Measurements from ENCODE around the gene ANKRD31.

Gene ANKRD31

DNA sequence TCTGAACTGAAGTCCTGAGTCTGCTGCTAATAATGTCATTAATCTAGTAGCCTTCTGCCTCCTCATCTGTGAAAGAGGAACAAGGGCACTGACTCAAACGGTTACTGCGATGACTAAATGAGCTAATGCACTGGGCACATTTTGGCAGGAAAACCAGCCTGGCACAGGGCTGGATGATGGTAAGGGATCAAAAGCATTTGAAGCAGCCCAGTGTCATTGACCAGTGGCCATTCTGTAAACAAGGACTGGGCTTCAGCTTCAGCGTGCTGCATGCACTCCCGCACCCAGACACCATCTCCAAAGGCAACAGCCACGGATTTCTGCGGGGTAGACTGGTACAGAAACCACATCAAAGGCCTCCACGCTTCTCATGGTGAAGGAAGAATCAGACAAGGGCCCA, 192.3 kb downstream of the ANKRD31 start:
- DNase-seq (ENCODE audit: low read depth in 3 of 3, low spot score in 1 of 3) = no peak

GRCh38 chr5:75043633-75044264, 192.9 kb downstream of the ANKRD31 start:
- no peak for DNase-seq (ENCODE audit: low read depth in 3 of 3, low spot score in 1 of 3)

GRCh38 chr5:75042522-75042921, 194.2 kb downstream of the ANKRD31 start:
- DNase-seq (ENCODE audit: low read depth in 3 of 3, low spot score in 1 of 3) = no peak

GRCh38 chr5:75040973-75041372, 195.7 kb downstream of the ANKRD31 start:
- no peak for DNase-seq (ENCODE audit: low read depth in 3 of 3, low spot score in 1 of 3)

DNA sequence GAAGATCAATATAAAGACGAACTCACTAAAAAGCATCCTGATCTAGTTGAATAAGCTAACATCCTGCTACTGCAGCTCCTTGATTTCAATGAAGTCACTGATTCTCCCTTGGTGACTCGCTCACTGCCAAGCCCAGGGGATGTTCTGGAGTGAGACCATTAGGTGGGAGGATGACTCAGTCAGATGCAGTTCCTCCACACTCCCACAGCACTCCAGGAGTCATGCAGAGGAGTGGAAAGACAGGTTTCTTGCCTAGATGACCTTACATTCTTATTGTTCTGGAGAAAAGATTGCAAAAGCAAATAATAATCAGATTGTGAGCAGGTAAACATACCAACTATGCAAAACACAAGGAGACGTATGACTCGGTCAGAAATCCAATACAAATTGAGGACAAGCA, 199.6 kb downstream of the ANKRD31 start:
- DNase-seq (ENCODE audit: low read depth in 3 of 3, low spot score in 1 of 3) = no peak

DNA sequence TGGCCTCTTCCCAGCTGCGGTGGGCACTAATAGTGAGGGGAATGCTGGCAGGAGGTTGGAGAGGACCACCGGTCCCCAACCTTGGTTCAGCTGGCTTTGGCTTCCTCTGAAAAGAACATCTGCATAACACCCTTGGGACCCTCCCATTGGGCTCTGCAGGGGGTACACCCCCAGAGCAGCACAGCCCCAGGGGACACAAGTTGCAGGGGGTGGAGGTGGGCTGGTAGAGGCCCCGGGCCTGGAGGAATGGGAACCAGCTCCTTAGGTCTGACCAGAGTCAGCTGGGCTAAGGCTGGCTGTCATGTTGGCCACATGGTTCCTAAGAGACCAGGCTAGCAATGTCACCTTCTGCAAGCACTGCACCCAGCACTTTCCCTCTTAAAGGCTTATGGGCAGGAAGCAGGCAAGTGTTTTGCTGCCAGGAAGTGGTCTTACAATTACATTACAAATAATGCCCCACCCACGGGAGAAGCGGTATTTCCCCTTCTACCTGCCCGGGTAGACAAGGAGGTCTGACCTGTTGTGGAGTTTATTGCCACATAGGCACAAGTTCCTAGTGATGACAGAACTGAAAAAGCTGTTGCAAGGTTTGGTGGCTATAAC, 202.4 kb downstream of the ANKRD31 start:
- no peak for DNase-seq (ENCODE audit: low read depth in 3 of 3, low spot score in 1 of 3)

GRCh38 chr5:75031366-75031765, 205.3 kb downstream of the ANKRD31 start:
- DNase-seq (ENCODE audit: low read depth in 3 of 3, low spot score in 1 of 3) = no peak

DNA sequence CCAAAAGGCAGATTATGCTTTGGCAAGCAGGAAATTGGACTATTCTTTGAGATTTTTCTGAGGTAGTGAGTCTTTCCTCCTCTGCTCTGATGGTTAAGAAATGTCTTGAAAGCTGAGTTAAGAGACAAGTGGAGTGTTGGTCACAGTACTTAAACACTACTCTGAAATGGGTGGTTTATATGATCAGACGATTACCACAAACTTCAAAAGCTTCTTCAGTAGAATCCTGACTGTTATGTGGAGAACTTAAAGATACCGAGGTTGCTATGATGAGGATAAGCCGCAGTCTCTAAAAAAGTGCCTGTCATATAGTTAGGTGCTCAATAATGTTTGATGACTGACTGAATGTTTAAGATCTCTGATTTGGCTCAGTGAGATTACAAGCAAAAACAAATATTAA, 208.6 kb downstream of the ANKRD31 start:
- no peak for DNase-seq (ENCODE audit: low read depth in 3 of 3, low spot score in 1 of 3)

DNA sequence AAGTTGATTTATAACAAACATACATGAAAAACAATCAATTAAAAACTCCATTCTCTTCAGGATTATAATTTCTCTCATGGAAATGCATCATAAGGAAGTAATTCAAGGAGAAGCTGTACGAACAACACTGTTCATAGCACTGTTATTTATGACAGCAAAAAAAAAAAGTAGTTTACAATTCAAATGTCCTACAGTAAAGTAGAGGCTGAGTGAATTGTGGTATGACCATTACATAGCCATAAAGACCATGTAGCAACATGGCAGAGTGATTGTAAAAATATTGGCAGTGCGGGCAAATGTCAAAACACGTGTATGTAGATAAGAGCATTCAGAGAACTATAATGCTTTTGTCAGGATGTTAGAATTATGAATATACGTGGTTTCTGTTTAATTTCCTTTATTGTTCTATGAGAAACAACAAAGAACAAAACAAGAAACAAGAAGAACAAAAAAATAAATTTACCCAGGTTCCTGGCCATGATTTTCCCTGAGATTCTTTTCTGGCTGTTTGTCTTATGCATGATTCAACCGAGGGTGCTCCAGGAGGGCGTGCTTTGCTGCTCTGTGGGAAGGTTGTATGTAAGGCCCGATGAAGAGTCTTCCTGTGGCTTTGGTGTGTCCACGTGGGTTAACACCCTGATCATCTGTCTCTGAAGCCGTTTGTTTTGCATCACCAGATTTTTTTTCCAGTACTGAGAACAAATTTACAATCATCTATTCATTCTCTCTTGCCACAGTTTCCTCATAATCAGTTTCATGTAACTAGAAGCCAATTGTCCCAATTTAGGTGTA, 213.1 kb downstream of the ANKRD31 start:
- peak in 1 of 3 donors; percentile 4 for DNase-seq (ENCODE audit: low read depth in 3 of 3, low spot score in 1 of 3)

DNA sequence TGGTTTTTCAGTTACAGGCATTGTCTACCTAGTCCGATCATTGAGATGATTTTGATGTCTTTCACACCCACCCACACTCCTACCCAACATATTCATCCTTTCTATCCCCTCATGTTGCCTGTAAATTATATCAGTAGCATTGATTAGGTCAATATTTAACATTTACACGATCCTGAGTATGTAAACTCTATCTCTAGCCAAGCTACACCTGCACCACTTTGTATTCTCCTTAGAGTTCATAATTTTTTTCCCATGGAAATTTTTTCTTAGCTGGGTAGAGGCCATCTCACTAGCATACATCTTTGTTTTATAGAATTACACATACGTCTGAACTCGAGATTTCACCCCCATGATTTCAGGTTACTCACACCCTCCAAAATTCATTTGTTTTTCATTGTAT, 214.9 kb downstream of the ANKRD31 start:
- no peak for DNase-seq (ENCODE audit: low read depth in 3 of 3, low spot score in 1 of 3)

GRCh38 chr5:75021219-75021618, 215.5 kb downstream of the ANKRD31 start:
- DNase-seq (ENCODE audit: low read depth in 3 of 3, low spot score in 1 of 3) = no peak

DNA sequence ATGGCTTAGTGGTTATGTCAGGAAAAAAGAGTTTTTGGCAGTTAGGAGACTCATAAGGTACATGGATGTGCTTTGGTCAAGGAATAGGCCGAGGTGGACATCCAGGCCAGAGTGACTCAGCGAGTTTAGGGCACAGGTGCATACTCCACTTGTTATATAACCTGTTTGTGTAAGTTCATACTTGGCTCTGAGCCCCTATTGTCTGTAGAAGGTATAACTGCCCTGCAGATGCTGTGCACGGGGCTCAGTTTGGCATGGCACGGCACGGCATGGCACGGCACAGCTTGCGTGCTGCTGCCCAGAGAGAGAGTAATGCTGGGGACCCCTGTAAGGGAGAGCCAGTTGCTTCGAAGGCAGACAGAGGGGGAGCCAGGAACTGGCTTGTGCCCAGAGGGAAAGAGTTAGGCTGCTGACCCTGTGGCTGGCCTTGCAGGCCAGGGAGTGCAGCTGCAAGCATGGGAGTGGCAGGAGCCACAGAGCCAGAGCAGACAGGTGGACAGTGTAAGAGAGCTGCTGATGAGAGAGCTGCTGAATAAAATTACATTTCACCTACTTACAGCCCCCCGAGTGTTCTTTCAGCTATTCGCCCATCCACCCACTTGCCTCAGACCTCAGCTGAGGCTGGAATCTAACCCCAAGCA, 216.5 kb downstream of the ANKRD31 start:
- DNase-seq (ENCODE audit: low read depth in 3 of 3, low spot score in 1 of 3) = no peak

DNA sequence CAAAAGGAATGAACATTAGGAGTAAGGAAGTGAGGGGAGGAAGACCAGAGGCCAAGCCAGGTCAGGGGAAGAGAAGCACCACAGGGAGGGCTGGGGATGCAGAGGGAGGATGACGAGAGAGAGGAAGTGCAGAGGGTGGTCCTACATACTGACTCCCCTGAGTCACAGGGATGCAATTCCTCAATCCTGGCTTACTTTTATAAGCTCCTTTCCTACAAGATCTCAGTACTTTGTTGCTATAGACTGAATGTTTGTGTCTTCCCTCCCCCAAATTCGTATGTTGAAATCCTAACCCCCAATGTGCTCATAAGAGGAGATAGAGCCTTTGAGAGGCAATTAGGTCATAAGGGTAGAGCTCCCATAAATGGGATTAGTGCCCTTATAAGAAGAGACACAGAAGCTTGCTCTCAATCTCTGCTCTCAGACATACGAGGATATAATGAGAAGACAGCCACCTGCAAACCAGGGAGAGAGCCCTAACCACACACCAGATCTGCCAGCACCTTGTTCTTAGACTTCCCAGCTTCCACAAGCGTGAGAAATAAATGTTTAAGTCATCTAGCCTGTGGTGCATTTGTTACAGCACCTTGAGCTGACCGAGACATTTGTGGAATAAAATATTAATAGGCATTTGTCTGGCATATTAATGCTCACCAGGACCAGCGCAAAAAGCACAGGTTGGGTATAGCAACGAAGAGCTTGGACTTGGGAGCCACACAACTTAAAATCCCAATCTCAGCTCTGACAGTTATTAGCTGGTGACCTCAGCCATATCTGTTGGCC, 217.7 kb downstream of the ANKRD31 start:
- DNase-seq (ENCODE audit: low read depth in 3 of 3, low spot score in 1 of 3) = no peak
